Stimulated activated CD4-positive, alpha-beta T cell treated with anti-CD3 and anti-CD28 coated beads, Interleukin-1b, Interleukin-23, amount 100 ng/mL, for 1 hour (primary cell): ENCODE results near the gene RAC2.
A peak's percentile ranks its signal among the peaks of the same experiment; 100 is the strongest.
"Not testable (repeated sequence)": the region's sequence is repeated elsewhere in the genome, so short reads cannot be mapped to it uniquely, and the experiment has no call there.

ENCODE experiments used
- DNase-seq, 2 donors: peaks; one replicate each; pipeline ENCODE4 v3.0.0-alpha.2; 2020; ENCODE audit warnings: low read depth in 2 of 2

RAC2 gene

DNA sequence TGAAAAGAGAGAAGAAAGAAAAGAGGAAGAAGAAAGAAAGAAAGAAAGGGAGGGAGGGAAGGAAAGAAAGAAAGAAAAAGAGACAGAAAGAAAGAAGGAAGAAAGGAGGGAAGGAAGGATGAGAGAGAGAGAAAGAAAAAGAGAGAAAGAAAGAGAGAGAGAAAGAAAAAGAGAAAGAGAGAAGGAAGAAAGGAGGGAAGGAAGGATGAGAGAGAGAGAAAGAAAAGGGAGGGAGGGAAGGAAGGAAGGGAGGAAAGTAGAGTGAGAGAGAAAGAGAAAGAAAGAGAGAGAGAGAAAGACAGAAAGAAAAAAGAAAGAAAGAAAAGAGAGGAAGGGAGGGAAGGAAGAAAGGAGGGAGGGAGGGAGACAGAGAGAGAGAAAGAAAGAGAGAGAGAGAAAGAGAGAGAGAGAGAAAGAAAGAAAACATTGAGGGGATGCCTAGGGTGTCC lies 11.5 kb upstream of the RAC2 start:
- no peak for DNase-seq

DNA sequence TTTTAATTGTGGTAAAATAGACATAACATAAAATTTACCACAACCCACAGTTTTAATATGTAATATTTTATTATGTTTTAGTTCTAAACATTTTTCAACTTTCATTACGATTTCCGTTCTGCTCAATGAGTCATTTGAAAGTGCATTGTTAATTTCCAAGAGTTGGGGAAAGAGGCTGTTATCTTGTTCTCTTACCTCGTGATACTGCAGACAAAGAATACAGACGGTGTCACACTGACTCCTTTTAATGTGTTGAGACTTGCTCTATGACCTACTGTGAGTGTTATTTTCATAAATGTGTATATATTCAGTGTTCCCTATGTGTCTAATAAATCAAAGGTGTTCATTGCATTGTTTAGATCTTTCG lies 10.8 kb upstream of the RAC2 start:
- no peak for DNase-seq

DNA sequence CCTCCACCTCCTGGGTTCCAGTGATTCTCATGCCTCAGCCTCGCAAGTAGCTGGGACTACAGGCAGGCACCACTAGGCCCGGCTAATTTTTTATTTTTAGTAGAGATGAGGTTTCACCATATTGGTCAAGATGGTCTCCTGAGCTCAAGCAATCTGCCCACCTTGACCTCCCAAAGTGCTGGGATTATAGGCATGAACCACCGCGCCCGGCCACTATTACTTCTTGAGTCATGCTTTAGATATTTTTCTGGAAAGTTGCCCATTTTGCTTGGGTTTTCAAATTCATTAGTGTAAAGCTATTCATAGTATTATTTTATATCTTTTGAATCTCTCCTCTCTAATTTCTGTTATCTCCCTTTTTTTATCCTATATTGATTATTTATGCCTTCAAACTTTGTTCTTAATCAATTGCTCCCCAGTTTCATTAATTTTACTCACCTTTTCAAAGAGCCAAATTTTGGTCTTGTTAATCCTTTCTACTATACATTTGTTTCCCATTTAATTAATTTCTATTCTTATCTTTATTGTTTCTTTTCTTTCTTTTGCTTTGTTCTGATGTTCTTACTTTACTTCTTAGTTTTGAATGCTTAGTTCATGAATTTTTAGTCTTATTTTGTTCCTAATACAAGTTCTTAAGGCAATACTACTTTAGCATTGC lies 10.3 kb upstream of the RAC2 start:
- no peak for DNase-seq

DNA sequence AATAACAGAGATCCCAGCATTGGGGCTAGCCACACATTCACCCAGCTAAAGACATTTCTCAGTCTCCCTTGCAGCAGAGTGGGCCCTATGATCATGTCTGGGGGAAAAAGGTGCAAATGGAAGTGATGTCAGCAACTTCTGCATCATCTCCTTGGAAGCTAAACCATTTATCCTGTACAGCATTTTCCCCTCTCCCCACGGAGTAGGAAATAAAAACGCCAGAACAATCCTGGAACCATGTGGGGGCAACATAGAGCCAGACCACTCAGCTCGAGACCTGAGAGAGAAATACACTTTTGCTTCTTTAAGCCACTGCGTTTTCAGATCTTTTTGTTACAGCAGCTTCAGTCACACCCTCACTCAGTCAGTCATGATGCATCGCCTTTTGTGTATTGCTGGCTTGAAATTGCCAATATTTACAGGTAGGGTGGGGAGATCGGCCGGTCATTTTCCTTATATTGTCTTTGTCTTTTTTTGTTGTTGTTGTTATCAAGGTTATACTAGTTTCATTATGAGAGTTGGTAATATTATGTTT lies 9.1 kb upstream of the RAC2 start:
- no peak for DNase-seq

DNA sequence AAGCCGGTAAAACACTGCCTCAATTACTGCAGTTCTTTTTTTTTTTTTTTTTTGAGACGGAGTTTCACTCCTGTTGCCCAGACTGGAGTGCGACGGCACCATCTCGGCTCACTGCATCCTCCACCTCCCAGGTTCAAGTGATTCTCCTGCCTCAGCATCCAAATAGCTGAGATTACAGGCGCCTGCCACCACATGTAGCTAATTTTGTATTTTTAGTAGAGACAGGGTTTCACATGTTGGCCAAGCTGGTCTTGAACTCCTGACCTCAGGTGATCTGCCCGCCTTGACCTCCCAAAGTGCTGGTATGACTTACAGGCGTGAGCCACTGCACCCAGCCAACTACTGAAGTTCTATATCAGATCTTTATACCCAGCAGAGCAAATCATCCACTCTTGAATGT lies 7.8 kb upstream of the RAC2 start:
- DNase-seq: not testable (repeated sequence)

DNA sequence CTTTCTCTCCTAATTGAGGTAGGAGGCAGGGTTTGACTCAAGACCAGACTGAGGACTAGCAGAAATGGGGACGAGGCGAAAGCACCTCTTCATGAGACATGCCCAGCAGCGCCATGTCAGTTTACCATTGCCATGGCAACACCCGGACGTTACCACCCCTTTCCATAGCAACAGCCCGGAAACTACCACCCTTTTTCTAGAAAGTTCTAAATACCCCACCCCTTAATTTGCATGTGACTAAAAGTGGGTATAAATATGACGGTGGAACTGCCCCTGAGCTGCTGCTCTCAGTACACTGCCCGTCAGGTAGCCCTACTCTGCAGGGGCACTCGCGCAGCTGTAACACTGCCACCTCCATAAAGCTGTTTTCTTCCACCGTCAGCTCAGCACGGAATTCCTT lies 5.9 kb upstream of the RAC2 start:
- DNase-seq: no peak

DNA sequence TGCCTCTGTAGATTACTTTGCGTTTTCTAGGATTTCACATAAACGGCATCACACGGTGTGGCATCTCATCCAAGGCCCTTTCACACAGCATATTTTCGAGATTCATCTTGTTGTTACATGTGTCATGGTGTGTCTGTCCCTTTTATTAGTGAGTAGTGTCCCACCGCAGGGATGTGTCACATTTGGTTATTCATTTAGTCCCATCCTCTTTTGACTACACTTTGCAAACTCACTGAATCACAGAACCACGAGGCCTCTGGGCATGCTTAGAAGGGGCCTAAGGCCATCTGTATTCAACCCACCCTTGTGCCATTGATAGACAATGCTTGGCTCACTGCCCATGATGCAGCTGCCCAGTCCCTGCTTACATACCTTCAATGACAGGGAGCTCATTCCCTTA lies 4.2 kb upstream of the RAC2 start:
- DNase-seq: no peak

DNA sequence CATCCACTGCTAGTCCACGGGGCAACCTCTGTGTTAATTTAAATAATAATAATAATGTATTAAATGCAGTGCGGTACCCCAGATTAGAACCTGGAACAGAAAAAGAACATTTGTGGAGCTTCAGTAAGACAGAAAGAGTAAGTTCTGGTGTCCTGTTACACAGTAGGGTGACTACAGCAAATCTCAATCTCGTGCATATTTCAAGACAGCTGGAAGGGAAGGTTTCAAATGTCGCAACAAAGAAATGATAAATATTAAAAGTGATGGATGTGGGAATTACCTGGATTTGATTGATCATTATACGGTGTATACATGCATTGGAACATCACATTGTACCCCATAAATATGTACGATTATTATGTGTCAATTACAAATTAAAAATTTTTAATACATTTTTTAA lies 1.7 kb upstream of the RAC2 start:
- DNase-seq: no peak

DNA sequence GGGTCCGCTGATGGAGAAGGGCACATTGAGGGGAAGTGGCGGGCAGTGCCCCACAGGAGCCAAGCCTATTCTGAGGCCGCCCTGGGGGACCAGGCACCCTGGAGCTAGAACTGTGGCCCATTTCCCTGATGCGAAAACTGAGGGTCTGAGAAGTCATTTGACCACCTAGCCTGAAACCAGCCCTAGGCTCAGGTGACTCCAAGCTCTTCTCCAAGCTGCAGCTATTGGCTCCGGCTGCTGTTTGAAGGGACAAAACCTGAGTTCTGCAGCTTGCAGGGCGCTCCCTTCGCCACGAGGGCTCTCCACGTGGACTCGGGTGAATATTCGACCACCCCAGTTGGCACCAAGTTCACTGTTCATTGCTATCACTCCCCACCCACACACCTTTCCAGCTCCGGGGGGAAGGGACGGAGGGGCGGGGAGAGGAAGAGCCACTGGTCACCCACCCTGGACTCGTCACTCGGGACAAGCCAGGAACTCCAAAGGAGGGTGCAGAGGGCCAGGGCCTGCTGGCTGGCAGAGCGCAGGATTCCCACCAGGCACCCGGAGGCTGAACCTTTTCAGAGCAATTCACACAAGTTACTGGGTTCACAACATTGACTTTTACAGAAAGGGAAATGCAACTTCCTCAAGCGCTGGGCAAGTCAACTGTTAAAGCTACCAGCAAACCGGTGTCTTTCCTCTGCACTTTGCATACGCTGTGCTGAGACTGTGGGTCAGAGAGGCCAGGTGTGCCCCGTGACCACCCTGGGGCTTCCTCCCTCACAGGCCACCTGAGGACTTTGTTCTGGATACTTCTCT lies 1.1 kb upstream of the RAC2 start:
- DNase-seq: no peak

DNA sequence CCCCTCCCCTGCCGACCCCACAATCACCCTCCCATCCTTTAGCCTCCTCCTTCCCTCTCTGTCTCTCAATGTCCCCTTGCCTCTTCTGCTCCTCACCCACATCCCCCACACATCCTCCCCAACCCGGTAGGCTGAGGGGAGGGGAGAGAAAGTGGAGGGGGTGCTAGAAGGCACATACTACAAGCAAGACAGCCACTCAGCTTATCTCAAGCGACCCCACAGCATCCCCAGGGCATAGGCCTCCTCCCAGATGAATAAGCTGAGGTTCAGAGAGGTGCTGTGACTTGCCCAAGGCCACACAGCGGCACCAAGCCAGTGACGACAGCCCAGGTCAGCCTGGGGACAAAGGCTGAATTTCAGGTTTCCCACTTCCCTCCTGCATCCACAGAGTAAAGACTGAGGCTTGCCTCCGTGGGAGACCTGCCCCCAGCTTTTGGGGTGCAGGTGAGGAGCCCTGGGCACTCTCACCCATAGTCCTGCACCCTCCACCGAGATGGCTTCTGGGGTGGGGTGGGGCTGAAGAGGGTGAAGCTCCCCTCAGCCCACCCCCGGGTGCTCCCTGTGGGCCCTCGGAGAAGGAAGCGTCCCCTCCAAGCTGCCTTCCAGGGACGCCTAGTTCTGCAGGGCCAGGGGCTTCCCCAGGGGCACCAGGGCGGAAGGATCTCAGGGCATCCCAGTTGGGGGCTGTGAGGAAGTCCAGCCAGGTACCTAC lies 511 bp downstream of the RAC2 start:
- no peak for DNase-seq

DNA sequence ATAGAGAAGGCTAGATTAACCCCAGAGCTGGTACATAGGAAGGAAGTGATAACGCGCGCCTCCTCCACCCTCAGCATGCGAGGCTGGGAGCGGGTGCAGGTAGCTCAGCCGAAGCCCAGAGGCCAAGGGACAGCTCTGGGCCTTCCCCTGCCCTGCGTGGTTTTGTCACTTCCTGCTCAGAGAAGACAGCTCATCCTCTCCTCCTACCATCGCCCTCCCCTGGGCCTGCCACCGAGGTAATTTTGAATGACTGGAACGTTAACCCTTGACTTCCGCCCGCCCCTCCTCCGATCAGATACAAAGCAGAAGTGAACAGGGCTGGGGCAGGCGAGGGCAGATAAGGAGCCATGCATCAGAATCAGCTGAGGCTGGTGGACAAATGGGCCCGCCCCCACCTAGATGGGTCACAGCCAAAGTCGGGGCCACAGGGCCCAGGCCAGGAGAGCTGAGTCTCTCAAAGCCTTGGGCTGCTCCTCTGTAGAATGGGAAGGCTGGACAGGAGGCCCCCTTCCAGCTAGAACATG lies 1.6 kb downstream of the RAC2 start:
- peak; percentile 74 to 82 for DNase-seq

DNA sequence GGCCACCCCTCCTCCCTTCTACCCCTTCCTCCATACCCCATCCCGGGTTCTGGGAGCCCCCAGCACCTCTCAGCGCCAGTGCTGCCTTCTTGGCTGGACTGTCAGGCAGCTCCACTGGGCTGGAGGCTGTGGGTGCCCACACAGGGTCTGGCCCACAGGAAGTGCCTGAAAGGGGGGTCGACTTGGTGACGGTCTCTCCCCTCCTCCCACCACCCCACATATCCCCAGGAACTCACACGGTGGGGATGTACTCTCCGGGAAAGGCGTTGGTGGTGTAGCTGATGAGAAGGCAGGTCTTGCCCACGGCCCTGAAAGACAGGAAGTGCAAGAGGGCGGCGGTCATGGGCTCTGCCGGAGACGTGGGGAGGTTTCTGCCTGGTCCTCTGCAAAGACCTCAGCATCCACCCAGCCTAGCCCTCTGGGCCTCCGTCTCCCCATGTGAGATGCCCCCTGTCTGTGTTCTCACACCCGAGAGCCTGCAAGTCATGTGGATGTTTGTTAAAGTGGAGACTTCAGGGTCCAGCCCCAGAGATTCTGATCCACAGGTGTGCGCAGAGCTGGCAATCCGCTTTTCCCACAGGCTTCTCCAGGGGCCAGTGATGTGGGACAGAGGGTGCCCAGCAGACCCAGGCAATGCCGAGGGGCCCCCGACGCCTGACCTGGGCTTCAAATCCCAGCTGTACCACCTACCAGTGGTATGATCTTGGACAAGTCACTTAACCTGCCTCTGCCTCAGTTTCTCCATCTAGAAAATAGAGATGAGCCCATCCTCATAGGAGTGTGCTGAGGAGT lies 2.5 kb downstream of the RAC2 start:
- no peak for DNase-seq

DNA sequence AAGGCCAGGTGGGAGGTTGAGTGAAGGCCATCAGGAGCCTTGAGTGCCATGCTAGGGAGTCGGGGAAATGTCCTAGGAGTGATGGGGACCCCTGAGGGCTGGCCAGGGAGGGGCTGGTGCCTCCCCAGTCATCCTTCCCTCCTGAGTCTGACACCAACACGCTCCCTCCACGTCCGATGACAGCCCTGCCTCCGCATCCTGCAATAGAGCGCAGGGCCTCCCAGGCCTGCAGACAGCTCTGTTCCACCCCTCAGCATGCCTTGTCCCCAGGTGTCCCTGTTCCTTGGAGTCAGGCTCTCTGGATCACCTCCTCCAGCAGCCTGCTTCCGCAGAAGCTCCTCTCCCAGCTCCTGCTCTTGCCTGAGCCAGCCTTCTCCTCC lies 3.1 kb downstream of the RAC2 start:
- no peak for DNase-seq

DNA sequence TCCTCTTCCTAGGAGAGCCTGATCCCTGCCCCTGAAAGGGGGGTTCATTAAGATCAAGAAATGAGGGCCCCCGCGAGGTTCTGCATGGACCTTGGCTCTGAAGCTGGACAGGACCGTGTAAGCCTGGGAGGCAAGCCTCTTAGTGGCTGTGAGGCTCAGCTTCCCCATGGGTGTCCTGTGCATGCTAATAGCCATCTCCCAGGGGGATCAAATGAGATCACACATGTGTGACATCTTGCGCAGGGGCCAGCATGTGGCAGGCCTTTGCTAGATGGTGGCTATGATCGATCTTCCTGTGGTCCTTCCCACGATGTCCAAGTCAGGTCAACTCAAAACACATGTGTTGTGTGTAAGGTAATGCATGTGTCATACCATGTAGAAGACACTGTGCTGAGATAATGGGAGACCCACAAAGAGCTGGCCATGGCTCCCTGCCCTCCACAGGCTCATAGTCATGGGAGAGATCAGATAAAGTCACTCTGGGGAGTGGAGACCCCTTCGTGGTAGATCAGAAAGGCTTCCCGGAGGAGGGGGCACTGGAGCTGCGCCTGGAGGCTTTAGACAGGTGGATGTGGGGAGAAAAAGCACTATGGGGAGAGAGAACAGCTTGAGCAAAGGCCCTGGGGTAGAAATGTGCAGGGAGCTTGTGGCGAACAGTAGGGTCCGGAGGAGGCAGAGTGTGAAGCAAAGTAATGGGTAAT lies 3.7 kb downstream of the RAC2 start:
- DNase-seq: no peak

DNA sequence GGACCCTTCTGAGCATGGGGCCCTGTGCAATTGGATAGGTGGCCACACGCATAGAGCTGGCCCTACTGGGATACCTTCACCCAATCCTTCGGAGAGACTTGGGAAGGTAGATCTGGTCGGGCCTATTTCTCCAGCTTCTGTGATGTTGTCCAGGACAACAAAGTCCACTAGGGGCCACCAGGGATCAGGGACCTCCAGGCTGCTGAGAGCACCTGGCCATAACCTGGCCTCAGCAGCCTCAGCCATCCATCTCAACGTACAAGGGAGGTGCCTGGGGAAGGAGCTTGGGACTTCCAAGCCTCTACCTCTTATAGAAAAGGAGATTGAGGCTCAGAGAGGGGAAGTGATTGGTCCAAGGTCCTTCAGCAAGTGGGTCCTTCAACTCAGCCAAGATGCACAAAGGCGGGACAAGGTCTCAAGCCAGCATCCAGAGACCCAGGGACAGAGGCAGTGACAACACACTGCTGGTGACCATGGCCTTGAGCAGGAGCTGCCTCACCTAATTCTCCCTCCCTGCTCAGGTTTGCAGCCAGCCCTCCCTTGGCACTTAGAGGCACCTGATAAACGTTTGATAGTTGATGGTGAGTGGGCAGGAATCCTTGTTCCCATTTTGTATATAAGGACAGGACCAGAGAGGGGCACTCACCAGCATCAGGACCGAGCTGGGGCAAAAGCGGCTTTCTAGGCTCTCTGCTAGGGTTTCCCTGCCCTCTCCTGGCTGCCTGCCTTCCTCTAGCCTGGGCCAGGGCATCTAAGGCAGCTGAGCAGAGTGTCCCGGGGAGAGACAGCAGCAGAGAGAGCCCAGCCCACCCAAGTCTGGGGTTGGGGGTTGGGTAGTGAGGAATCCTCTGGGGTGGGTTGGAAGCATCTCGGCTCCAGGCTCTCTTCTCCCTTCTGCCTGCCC lies 4.5 kb downstream of the RAC2 start:
- DNase-seq: no peak

DNA sequence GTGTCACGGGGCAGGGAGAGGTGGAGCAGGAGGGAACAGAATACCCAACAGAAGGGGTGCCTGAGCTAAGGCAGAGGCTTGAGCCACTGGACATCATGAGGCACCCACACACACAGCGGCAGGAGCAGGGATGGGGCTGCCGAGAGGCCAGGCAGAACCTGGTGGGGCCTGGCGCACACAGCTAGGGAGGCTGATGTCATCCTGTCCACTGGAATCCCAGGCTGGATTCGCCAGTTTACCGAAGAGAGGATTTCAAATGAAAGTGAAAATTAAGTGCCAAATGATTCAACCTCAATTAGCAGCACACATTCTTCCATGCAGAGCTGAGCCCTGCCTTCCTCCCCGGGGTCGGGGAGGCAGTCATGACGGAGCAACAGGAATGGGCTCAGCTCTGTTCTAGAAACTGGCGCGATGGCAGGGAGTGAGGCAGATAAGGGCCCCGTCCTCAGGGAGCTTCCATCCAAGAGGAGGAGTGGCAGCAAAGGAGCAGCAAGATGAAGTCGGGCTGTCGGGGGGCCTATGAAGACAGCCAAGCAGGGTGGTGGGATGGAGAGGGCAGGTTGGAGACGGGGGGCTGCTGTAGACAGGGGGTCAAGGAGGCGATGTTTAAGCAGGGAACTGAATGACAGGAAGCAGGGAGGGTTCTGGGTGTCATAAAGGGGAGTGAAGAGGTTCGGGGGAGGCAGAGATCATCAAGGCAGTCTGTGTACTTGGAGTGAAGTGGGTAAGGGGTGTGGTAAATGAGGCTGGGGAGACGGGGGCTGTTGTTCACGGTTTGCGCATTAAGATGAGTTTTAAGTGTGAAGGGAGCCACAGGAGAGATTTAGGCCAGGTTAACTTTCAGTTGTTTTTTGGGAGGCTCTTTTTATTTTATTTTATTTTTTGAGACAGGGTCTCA lies 6.4 kb downstream of the RAC2 start:
- DNase-seq: no peak

DNA sequence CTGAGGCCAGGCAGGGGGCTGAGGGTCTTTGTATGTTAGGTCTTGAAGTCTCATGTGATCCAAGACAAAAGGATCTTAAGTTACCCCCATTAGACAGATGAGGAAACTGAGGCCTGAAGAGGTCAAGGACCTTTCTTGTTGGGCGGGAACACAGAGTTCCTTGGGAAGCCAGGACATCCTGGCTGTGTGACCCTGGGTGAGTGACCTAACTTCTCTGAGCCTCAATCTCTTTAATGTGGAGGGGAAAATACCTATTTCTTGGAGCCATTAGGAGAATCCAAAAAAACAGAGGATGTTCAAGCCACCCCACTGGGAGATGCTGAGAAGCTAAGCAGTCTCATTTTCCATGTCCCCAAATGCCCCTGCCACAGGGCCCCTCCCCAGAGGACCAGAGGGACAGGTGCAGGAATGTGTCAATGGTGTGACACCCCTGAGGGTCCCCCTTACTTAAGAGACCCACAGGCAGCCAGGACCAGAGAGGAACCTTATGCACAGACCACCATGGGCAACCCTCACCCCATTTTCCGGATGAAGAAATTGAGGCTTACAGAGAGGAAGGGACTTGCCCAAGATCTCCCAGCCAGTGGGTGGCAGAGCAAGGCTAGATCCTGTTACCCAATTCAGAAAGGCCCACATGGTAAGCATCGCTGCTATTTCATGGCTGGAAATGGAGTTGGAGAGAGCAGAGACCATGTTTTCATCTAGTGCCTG lies 8.0 kb downstream of the RAC2 start:
- DNase-seq: no peak
